K562 (cell line): ENCODE data around the gene SEC61A1. TPM values are rescaled to one million over a fixed set of nuclear protein-coding genes. Genes with fewer than 3 reads are reported as not detected.

ENCODE experiments used
- ATAC-seq: fragments of 200-7000 bp; cut with Tn5 transposase; 3 replicates; pipeline ENCODE4 v1.9.1; 2020; ENCODE audit warnings: moderate library complexity
- BruUV-seq: library from RNA; stranded (reverse); fragments of 400-500 nt; replicated peaks from 2 replicates; lab custom pipeline; 2021; lab: Mats Ljungman, UMichigan
- CTCF ChIA-PET: fragments of 300-600 bp; formaldehyde crosslinking; extraction: SDS; loops from one replicate; lab custom pipeline; 2021; ENCODE audit warnings: low intra/inter-chr PET ratio; lab: Yijun Ruan, JAX
- POLR2A ChIA-PET: fragments of 300-600, 350-650 bp; sonication (Branson Sonifier 250); formaldehyde crosslinking; extraction: SDS; loops from one replicate; lab custom pipeline; 2021; ENCODE audit warnings: antibody characterized with exemption, inconsistent platforms; lab: Yijun Ruan, JAX
- DNase-seq, 4 experiments: peaks; one replicate each; pipeline versions ENCODE4 v3.0.0 to v3.0.0-alpha.2; 2011 to 2018; ENCODE audit warnings: low spot score in 3 of 4, mixed read lengths in 3 of 4; ENCODE audit errors: extremely low read depth in 1 of 4
- FAIRE-seq: peaks from 2 replicates; lab custom pipeline; 2011; peaks lifted over from hg19 to GRCh38; lab: Jason Lieb, UNC
- H2AFZ ChIP-seq: 2 replicates; pipeline ENCODE4 v1.6.0; 2011; ENCODE audit warnings: low read depth, low read length, control low read depth, inconsistent platforms
- H3K27ac ChIP-seq: fragments of 200-600 bp; 3 replicates; pipeline ENCODE4 v1.8.0; 2011; ENCODE audit warnings: low read depth, mild to moderate bottlenecking, control low read depth, inconsistent platforms, low read length, moderate library complexity, mixed read lengths; ENCODE audit errors: extremely low read depth
- H3K27me3 ChIP-seq, 2 experiments: fragments of 300-600 bp in 1 of 2; 2 replicates in 1 of 2; 3 replicates in 1 of 2; pipeline versions ENCODE4 v1.6.0 to v1.8.0; 2011; ENCODE audit warnings: inconsistent platforms in 2 of 2, low read length in 2 of 2, mild to moderate bottlenecking in 1 of 2, mixed read lengths in 1 of 2, moderate library complexity in 1 of 2; ENCODE audit not compliant: control insufficient read depth in 2 of 2, insufficient read depth in 2 of 2
- H3K36me3 ChIP-seq: fragments of 300-600 bp; 3 replicates; pipeline ENCODE4 v1.8.0; 2011; ENCODE audit warnings: mild to moderate bottlenecking, low read length, inconsistent platforms; ENCODE audit not compliant: control insufficient read depth, insufficient read depth
- H3K4me1 ChIP-seq, 2 experiments: fragments of 200-600 bp in 1 of 2; replicated peaks in 1 of 2; 2 replicates in 1 of 2; 3 replicates in 1 of 2; pipeline versions ENCODE4 v1.5.1 to v1.8.0; 2011; ENCODE audit warnings: inconsistent platforms in 2 of 2, low read length in 2 of 2, mild to moderate bottlenecking in 1 of 2, mixed read lengths in 1 of 2, moderate library complexity in 1 of 2; ENCODE audit not compliant: control insufficient read depth in 2 of 2, insufficient read depth in 2 of 2
- H3K4me2 ChIP-seq: 2 replicates; pipeline ENCODE4 v1.6.1; 2011; ENCODE audit warnings: low read length, control low read depth, inconsistent platforms, mixed read lengths; ENCODE audit not compliant: insufficient read depth
- H3K4me3 ChIP-seq: fragments of 200-600 bp; sonication (generic), shearing (Covaris generic); 2 replicates; pipeline ENCODE4 v1.5.1; 2016; ENCODE audit warnings: control low read depth, inconsistent platforms
- H3K79me2 ChIP-seq: fragments of 200-600 bp; 3 replicates; pipeline ENCODE4 v1.8.0; 2011; ENCODE audit warnings: low read length, inconsistent platforms; ENCODE audit not compliant: control insufficient read depth, insufficient read depth
- H3K9ac ChIP-seq, 2 experiments: 2 replicates each; pipeline versions ENCODE4 v1.6.0 to v1.6.1; 2011; ENCODE audit warnings: low read depth in 2 of 2, low read length in 2 of 2, control low read depth in 1 of 2, inconsistent platforms in 1 of 2, mild to moderate bottlenecking in 1 of 2, mixed read lengths in 1 of 2; ENCODE audit not compliant: insufficient read depth in 1 of 2
- H3K9me1 ChIP-seq: one replicate; pipeline ENCODE4 v1.6.0; 2011; ENCODE audit warnings: inconsistent platforms, mild to moderate bottlenecking, low read length, moderate library complexity; ENCODE audit not compliant: control insufficient read depth, insufficient read depth
- H3K9me3 ChIP-seq: replicated peaks from 2 replicates; pipeline ENCODE4 v1.5.1; 2011; ENCODE audit warnings: low read depth, low read length, inconsistent platforms; ENCODE audit not compliant: control insufficient read depth, insufficient read depth
- H4K20me1 ChIP-seq: replicated peaks from 2 replicates; pipeline ENCODE4 v1.6.1; 2011; ENCODE audit warnings: low read length, inconsistent platforms, mixed read lengths; ENCODE audit not compliant: control insufficient read depth, insufficient read depth
- E2F6 ChIP-seq, 2 experiments: IDR thresholded peaks; 2 replicates each; pipeline ENCODE4 v1.6.1; 2011; ENCODE audit warnings: borderline replicate concordance in 1 of 2, control low read depth in 1 of 2, low read depth in 1 of 2, low read length in 1 of 2, mild to moderate bottlenecking in 1 of 2, mixed read lengths in 1 of 2, moderate library complexity in 1 of 2; ENCODE audit not compliant: insufficient read depth in 1 of 2, insufficient read length in 1 of 2, poor library complexity in 1 of 2, severe bottlenecking in 1 of 2; ENCODE audit errors: extremely low read depth in 1 of 2
- HDGF ChIP-seq: fragments of 450-650 bp; IDR thresholded peaks from 2 replicates; pipeline ENCODE4 v1.6.1; 2016
- MEF2A ChIP-seq: IDR thresholded peaks from 2 replicates; pipeline ENCODE4 v1.6.1; 2011; ENCODE audit warnings: low read depth, mild to moderate bottlenecking, low read length, moderate library complexity; ENCODE audit not compliant: control insufficient read depth
- NR4A1 ChIP-seq, 2 experiments: fragments of 250-450 bp in 1 of 2; fragments of 450-650 bp in 1 of 2; sonication (Bioruptor Pico) in 1 of 2; IDR thresholded peaks; 2 replicates each; pipeline versions ENCODE4 v1.4.0 to v1.6.1; 2016 to 2020; ENCODE audit warnings: mild to moderate bottlenecking in 2 of 2, missing compliant biosample characterization in 1 of 2, missing genetic modification characterization in 1 of 2, moderate library complexity in 1 of 2
- POLR2A ChIP-seq: fragments of 450-650 bp; conservative IDR thresholded peaks from 2 replicates; pipeline ENCODE4 v1.6.1; 2016
- POLR2AphosphoS2 ChIP-seq: IDR thresholded peaks from 2 replicates; pipeline ENCODE4 v1.6.1; 2012; ENCODE audit warnings: low read length, improper control_type of control experiment
- SIRT6 ChIP-seq: IDR thresholded peaks from one replicate; pipeline ENCODE4 v1.6.1; 2012; ENCODE audit warnings: low read depth, mild to moderate bottlenecking, control low read depth, inconsistent platforms, low read length, moderate library complexity
- ZNF586 ChIP-seq: fragments of 450-650 bp; formaldehyde crosslinking; conservative IDR thresholded peaks from 2 replicates; pipeline ENCODE4 v1.4.0; 2020; ENCODE audit warnings: mild to moderate bottlenecking, moderate library complexity
- ZNF740 ChIP-seq, 3 experiments: fragments of 200-800 bp in 1 of 3; sonication (Bioruptor generic) in 1 of 3; sonication (generic) in 1 of 3; formaldehyde crosslinking in 1 of 3; IDR thresholded peaks; 2 replicates each; pipeline versions ENCODE4 v1.6.1 to v1.8.0; 2016 to 2022; ENCODE audit warnings: mild to moderate bottlenecking in 2 of 3, missing compliant biosample characterization in 2 of 3, missing genetic modification characterization in 2 of 3, missing genetic modification reagents in 1 of 3
- WGBS: fragments of 100-300 bp; shearing (Covaris generic); methylation state at CpG from one replicate; pipeline ENCODE4 v1.1.6; 2016; ENCODE audit warnings: low coverage, mixed read lengths; ENCODE audit not compliant: insufficient coverage; ENCODE audit errors: missing lambda C conversion rate; 5-methylcytosine and 5-hydroxymethylcytosine counted together
- in situ Hi-C: fragments of 300-500 bp; cut with MboI; formaldehyde crosslinking; loops from 4 replicates; pipeline ENCODE4 v1.15.0; 2018; ENCODE audit warnings: inconsistent platforms, mixed read lengths
- intact Hi-C: fragments of 100-400 bp; cut with micrococcal nuclease; formaldehyde crosslinking; loops from 2 replicates; pipeline ENCODE4 v1.14.2; 2022
- polyA plus RNA-seq, 8 experiments: library from polyadenylated mRNA; depleted of rRNA in 4 of 8; stranded (reverse) in 5 of 8; unstranded in 3 of 8; fragments of >200 nt; fragmentation: Nextera tagmentation in 2 of 8; fragmentation: Illumina TruSeq in 1 of 8; extraction: Ambion mirVana in 2 of 8; extraction: Trizol in 1 of 8; gene quantifications; 2 replicates each; pipeline versions ENCODE4 v1.2.1 to v1.2.3, GENCODE V29; 2011 to 2014; ENCODE audit warnings: inconsistent platforms in 1 of 8, missing spikeins in 1 of 8
- total RNA-seq, 7 experiments: library from RNA; depleted of rRNA in 6 of 7; stranded (reverse); fragments of >200 nt in 6 of 7; fragmentation: Illumina TruSeq in 2 of 7; extraction: Trizol in 2 of 7; gene quantifications; 2 replicates each; pipeline versions ENCODE4 v1.2.1 to v1.2.3, GENCODE V29; 2011 to 2021; ENCODE audit warnings: low replicate concordance in 1 of 7
- TF ChIP-seq, protein P1 (sequence below): fragments of 450-650 bp; formaldehyde crosslinking; IDR thresholded peaks from 2 replicates; pipeline ENCODE4 v1.4.0; 2020; ENCODE audit warnings: mild to moderate bottlenecking, mixed read lengths

Gene SEC61A1
- total and polyA plus RNA-seq, 9 of the 15 experiments (the other 6 are each of a cell fraction or from before 2014, with no cell fraction given), result 1.9 to 140 (median 79.1) TPM

DNA sequence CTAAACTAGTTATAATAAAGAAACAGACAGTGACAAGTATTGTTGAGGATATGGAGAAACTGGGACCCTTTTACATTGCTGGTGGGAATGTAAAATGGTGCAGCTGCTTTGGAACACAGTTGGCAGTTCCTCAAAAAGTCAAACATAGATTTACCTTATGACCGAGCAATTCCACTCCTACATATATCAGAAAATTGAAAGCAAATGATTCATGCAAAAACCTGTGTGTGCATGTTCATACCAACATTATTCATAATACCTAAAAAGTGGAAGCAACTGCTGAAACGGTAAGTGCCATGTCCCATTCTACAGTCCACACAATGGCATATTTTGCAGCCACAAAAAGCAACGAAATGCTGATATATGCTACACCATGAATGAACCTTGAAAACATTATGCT is 12.2 kb upstream of the SEC61A1 start:
- H3K4me3 ChIP-seq, result no peak overlapping the region
- TF ChIP-seq E2F6 (IDR thresholded peaks at IDR 0.05; ENCODE audit: borderline replicate concordance in 1 of 2, extremely low read depth in 1 of 2, insufficient read depth in 1 of 2, insufficient read length in 1 of 2, low read depth in 1 of 2, low read length in 1 of 2, poor library complexity in 1 of 2, severe bottlenecking in 1 of 2) (no peak), ZNF740 (CRISPR knock-in tag; IDR thresholded peaks at IDR 0.05) (no peak), ZNF740 (tag; IDR thresholded peaks at IDR 0.05) (no peak), MEF2A (no peak), POLR2AphosphoS2 (no peak), HDGF (no peak), NR4A1 (CRISPR knock-in tag; IDR thresholded peaks at IDR 0.05) (no peak), NR4A1 (tag; IDR thresholded peaks at IDR 0.05) (no peak), POLR2A (no peak), ZNF586 (CRISPR knock-in tag) (no peak), SIRT6 (no peak)
- TF ChIP-seq, protein P1, sequence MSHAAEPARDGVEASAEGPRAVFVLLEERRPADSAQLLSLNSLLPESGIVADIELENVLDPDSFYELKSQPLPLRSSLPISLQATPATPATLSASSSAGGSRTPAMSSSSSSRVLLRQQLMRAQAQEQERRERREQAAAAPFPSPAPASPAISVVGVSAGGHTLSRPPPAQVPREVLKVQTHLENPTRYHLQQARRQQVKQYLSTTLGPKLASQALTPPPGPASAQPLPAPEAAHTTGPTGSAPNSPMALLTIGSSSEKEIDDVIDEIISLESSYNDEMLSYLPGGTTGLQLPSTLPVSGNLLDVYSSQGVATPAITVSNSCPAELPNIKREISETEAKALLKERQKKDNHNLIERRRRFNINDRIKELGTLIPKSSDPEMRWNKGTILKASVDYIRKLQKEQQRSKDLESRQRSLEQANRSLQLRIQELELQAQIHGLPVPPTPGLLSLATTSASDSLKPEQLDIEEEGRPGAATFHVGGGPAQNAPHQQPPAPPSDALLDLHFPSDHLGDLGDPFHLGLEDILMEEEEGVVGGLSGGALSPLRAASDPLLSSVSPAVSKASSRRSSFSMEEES (CRISPR knock-in tag), result no peak
- H3K9ac ChIP-seq, result no peak overlapping the region
- no peak for FAIRE-seq
- no peak overlapping the region for H2AFZ ChIP-seq
- ChIA-PET CTCF (no interaction called here), POLR2A (no interaction called here)
- H3K27ac ChIP-seq, result no peak overlapping the region
- peaks cover 0 to 11% of the 10 kb centered on the region in 2 experiments; a peak in 3 of 5 replicates for H3K27me3 ChIP-seq
- no peak overlapping the region for H3K4me2 ChIP-seq
- no peaks in the 10 kb centered on the region for H3K4me1 ChIP-seq
- intact Hi-C loops, result no loop called here
- no peak for ATAC-seq
- no peaks in the 10 kb centered on the region for H3K79me2 ChIP-seq
- no peaks in the 10 kb centered on the region for H3K9me3 ChIP-seq
- H4K20me1 ChIP-seq, result no peaks in the 10 kb centered on the region
- no peaks in the 10 kb centered on the region for H3K9me1 ChIP-seq
- no peaks in the 10 kb centered on the region for H3K36me3 ChIP-seq
- in situ Hi-C loops, result no loop called here
- BruUV-seq, result no TSS peak
- no peak for DNase-seq
- WGBS, result 0% methylated on average over 3 of the region's 3 CpGs
